DOHH2 (cell line): ENCODE measurements around the gene SMIM43.
A peak's percentile ranks its signal among the peaks of the same experiment; 100 is the strongest.

Source experiments
- H3F3A ChIP-seq: fragments of 200-600 bp; sonication (generic), shearing (Covaris generic); 2 replicates; pipeline ENCODE4 v1.6.0; 2016; ENCODE audit warnings: antibody characterized with exemption, mild to moderate bottlenecking; ENCODE audit not compliant: control insufficient read depth, insufficient read depth
- H3K27ac ChIP-seq: fragments of 200-600 bp; sonication (generic); 2 replicates; pipeline ENCODE4 v1.5.1; 2014; ENCODE audit warnings: low read depth, mild to moderate bottlenecking, low read length, moderate library complexity
- H3K27me3 ChIP-seq: fragments of 200-600 bp; sonication (generic); 2 replicates; pipeline ENCODE4 v1.6.1; 2014; ENCODE audit warnings: mild to moderate bottlenecking, low read length, mixed read lengths; ENCODE audit not compliant: control insufficient read depth
- H3K36me3 ChIP-seq: fragments of 200-600 bp; sonication (generic); 2 replicates; pipeline ENCODE4 v1.6.1; 2014; ENCODE audit warnings: mild to moderate bottlenecking, low read length, moderate library complexity, mixed read lengths; ENCODE audit not compliant: control insufficient read depth
- H3K4me1 ChIP-seq: fragments of 200-600 bp; sonication (generic); 2 replicates; pipeline ENCODE4 v1.6.1; 2014; ENCODE audit warnings: mild to moderate bottlenecking, low read length, mixed read lengths; ENCODE audit not compliant: control insufficient read depth
- H3K4me2 ChIP-seq: fragments of 200-600 bp; sonication (generic); 2 replicates; pipeline ENCODE4 v1.6.0; 2014; ENCODE audit warnings: mild to moderate bottlenecking, low read length, moderate library complexity
- H3K4me3 ChIP-seq: fragments of 200-600 bp; sonication (generic); 2 replicates; pipeline ENCODE4 v1.5.1; 2014; ENCODE audit warnings: mild to moderate bottlenecking, low read length, mixed read lengths
- H3K79me2 ChIP-seq: fragments of 200-600 bp; sonication (generic); 2 replicates; pipeline ENCODE4 v1.6.1; 2014; ENCODE audit warnings: mild to moderate bottlenecking, low read length, mixed read lengths; ENCODE audit not compliant: control insufficient read depth
- H3K9me2 ChIP-seq: fragments of 200-600 bp; sonication (generic); replicated peaks from 2 replicates; pipeline ENCODE4 v1.6.1; 2014; ENCODE audit warnings: mild to moderate bottlenecking, low read length, mixed read lengths; ENCODE audit not compliant: control insufficient read depth
- H3K9me3 ChIP-seq: fragments of 200-600 bp; sonication (generic); 2 replicates; pipeline ENCODE4 v1.6.1; 2014; ENCODE audit warnings: antibody characterized with exemption, low read length, mixed read lengths; ENCODE audit not compliant: control insufficient read depth, insufficient read depth
- H4K20me1 ChIP-seq: fragments of 200-600 bp; sonication (generic); 2 replicates; pipeline ENCODE4 v1.6.0; 2014; ENCODE audit warnings: low read depth, mild to moderate bottlenecking, antibody characterized with exemption, low read length, moderate library complexity; ENCODE audit not compliant: control insufficient read depth, insufficient read depth
- CTCF ChIP-seq: fragments of 200-600 bp; sonication (generic); IDR thresholded peaks from one replicate; pipeline ENCODE4 v1.5.1; 2014; ENCODE audit warnings: antibody characterized with exemption, mild to moderate bottlenecking, low read depth, low read length; ENCODE audit not compliant: poor library complexity, severe bottlenecking
- EZH2phosphoT487 ChIP-seq: fragments of 200-600 bp; sonication (generic); IDR thresholded peaks from 2 replicates; pipeline ENCODE4 v1.6.1; 2017; ENCODE audit warnings: borderline replicate concordance, mild to moderate bottlenecking, antibody characterized with exemption, low read length, moderate library complexity, mixed read lengths

SMIM43 gene

GRCh38 chr4:121806411-121806810 lies 41.4 kb upstream of the SMIM43 start:
- Histone ChIP-seq H3K4me2 (no peak overlapping the region), H3F3A (peaks cover 13% of the 10 kb centered on the region), H3K27ac (no peak overlapping the region), H3K9me2 (no peaks in the 10 kb centered on the region), H4K20me1 (no peaks in the 10 kb centered on the region), H3K27me3 (no peaks in the 10 kb centered on the region), H3K9me3 (no peaks in the 10 kb centered on the region), H3K79me2 (peaks cover 45% of the 10 kb centered on the region), H3K4me1 (peaks cover 14% of the 10 kb centered on the region), H3K4me3 (no peak overlapping the region), H3K36me3 (peaks cover 91% of the 10 kb centered on the region)
- TF ChIP-seq EZH2phosphoT487 (no peak), CTCF (no peak)

- no peaks in the 10 kb centered on the region for H3K27me3 ChIP-seq
- no peaks in the 10 kb centered on the region for H3K9me3 ChIP-seq
- no peaks in the 10 kb centered on the region for H3K9me2 ChIP-seq
- peak overlapping the region; percentile 65 for H3K4me2 ChIP-seq
- peaks cover 31% of the 10 kb centered on the region for H3K4me1 ChIP-seq
- H3K4me3 ChIP-seq = peak overlapping the region; percentile 88
- peaks cover 11% of the 10 kb centered on the region for H3F3A ChIP-seq
- peaks cover 47% of the 10 kb centered on the region for H3K79me2 ChIP-seq
- H3K36me3 ChIP-seq = peaks cover 51% of the 10 kb centered on the region
- no peaks in the 10 kb centered on the region for H4K20me1 ChIP-seq
- H3K27ac ChIP-seq = peak overlapping the region; percentile 94
- TF ChIP-seq CTCF (no peak), EZH2phosphoT487 (no peak)
Measured at GRCh38 chr4:121801715-121802075, 36.7 kb upstream of the SMIM43 start.

GRCh38 chr4:121800961-121801714 lies 36.2 kb upstream of the SMIM43 start, which contains the start of gene EXOSC9:
TSS of gene EXOSC9 (plus strand) at chr4:121801323. CDS start at chr4:121801425, 102 bp downstream.
- Histone ChIP-seq H4K20me1 (no peaks in the 10 kb centered on the region), H3K4me1 (peaks cover 32% of the 10 kb centered on the region), H3K9me2 (no peaks in the 10 kb centered on the region), H3K36me3 (peaks cover 45% of the 10 kb centered on the region), H3K9me3 (no peaks in the 10 kb centered on the region), H3F3A (peaks cover 11% of the 10 kb centered on the region), H3K27ac (peak within 1 kb of the TSS; percentile 94), H3K79me2 (peaks cover 43% of the 10 kb centered on the region), H3K4me3 (peak within 1 kb of the TSS; percentile 88), H3K27me3 (no peaks in the 10 kb centered on the region), H3K4me2 (peak within 1 kb of the TSS; percentile 65)
- TF ChIP-seq EZH2phosphoT487 (no peak), CTCF (no peak)
